Left lobe of liver (tissue), 2 donors: ENCODE measurements around the gene PTGER1. TPM values are rescaled to one million over a fixed set of nuclear protein-coding genes. Genes with fewer than 3 reads are reported as not detected.

Experiments
- ATAC-seq: fragments of 200-7000 bp; cut with Tn5 transposase; one replicate; pipeline ENCODE4 v1.9.1; 2020; ENCODE audit warnings: mild to moderate bottlenecking, moderate library complexity
- DNase-seq: peaks from one replicate; pipeline ENCODE4 v3.0.0-alpha.2; 2020; ENCODE audit warnings: low spot score
- total RNA-seq: library from RNA; stranded (reverse); gene quantifications from one replicate; pipeline ENCODE4 v1.2.1, GENCODE V29; 2021
- donor health status: DM: no; HTN: no; CAD: no; lungs with moderate emphysema.
- donor health status: DM: no; HTN: yes; CAD: no.

The PTGER1 gene
- total RNA-seq, 1 donor from 2014 or later, result 0.13 TPM

DNA sequence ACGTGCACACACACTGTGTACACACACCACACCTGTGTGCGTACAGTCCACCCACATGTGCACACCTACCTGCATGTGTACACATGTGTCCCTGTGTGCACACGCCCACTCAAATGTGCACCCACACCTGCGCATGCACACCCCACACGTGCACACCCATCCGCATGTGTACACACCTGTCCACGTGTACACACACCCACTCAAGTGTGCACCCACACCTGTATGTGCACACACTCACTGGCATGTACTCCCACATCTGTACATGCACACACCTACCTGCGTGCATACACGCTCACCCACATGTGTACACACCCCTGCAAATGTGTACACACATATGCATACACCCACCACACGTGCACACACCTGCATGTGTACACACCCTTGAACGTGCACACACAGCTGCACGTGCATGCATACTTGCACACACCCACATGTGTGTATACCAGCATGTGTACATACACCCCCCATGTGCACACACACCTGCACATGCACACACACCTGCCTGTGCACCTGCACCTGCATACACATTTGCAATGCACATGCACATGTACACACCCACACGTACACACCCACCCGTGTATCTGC lies 31.4 kb downstream of the PTGER1 start:
- ATAC-seq (no peak), DNase-seq (no peak)

DNA sequence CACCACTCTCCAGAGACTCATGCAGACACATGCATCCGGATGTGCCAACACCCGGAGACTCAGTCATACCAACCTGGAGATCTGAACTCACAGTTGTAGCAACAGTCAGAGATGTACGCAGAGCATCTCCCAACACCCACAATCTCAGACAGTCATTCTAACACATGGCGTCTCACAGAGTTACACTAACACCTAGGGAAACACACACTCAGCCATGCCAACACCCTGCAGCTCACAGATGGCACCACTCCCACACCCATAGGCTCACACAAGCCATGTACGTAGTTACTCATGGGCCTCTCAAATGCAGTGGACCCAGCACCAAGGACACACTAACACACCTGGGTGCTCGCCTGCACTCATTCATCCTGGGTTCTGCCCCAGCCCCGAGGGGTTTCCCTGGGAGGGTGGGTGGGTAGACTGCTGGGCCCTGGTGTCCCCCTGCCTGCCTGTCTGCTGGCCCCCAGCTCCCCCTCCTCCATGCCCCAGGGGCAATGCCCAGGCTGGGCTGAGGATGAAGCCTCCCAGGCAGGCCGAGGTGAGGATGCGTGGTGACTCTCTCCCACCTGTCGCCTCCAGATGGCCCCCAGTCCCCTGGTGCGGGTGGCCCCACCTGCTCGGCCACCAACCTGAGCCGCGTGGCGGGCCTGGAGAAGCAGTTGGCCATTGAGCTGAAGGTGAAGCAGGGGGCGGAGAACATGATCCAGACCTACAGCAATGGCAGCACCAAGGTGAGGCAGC lies 32.1 kb downstream of the PTGER1 start:
- no peak for DNase-seq
- ATAC-seq, result no peak

GRCh38 chr19:14441041-14441938 lies 33.9 kb downstream of the PTGER1 start:
- no peak for DNase-seq
- ATAC-seq, result no peak

- peak; percentile 75 for ATAC-seq
- peak; percentile 73 for DNase-seq
These were observed 35.1 kb downstream of the PTGER1 start for GRCh38 chr19:14440049-14440448.

DNA sequence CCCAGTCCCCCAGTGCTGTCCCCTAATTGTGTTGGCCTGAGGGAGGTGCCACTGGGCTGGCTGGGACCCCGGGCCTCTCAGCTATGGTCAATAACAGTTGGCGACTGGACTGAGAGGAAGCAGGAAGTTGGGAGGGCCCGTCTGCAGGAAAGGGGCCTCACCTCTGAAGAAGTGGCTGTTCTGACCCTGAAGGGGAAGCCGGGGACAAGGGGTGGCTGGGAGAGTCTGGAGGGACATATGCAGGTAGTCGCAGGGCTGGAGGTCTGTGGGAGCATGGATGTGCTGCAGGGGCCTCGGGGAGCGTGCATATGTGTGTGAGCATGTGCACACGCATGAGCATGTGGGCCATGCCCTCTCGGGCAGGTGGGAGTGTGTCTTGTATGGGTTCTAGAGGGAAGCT lies 36.1 kb downstream of the PTGER1 start:
- no peak for ATAC-seq
- no peak for DNase-seq

DNA sequence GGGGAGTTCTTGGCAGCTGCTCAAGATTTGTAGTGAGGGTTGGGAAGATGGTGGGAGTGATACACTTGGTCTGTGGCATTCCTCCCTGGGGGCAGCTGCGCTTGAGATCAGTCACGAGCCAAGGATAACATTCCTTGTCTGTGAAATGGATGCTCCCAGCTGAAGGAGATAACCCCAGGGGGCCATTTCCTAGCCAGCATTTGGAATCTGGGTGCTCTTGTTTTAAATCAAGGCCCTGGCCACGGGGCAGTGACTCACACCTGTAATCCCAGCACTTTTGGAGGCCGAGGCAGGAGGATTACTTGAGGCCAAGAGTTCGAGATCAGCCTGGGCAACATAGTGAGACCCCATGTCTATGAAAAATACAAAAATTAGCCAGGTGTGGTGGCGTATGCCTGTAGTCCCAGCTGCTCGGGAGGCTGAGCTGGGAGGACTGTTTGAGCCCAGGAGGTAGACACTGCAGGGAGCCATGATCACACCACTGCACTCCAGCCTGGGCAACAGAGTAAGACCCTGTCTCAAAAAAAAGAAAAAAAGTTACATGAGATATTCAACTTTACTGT lies 37.5 kb downstream of the PTGER1 start:
- no peak for ATAC-seq

DNA sequence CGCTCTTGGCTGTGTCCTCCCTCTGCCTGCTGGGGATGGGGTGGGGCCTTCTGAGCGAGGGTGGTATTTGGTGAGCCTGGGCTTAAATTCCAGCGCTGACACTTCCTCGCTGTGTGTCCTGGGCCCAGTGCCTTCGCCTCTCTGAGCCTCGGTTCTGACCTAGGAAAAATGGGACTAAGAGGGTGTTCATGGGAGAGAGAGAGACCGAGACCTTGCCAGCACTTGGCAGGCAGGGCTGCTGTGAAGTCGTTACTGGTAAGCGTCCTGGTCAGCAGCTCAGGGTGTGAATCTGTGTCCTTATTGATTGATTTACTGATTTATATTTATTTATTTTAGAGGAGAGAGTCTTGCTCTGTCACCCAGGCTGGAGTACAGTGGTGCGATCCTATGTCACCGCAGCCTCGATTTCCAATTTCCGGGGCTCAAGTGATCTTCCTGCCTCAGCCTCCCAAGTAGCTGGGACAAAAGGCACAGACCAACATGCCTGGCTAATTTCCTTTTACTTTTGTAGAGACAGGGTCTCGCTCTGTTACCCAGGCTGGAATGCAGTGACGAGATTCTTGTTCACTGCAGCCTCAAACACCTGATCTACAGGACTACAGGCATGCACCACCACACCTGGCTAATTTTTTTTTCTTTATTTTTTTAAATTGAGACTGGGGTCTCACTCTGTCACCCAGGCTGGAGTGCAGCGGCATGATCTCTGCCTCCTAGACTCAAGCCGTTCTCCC lies 39.7 kb downstream of the PTGER1 start:
- ATAC-seq (no peak), DNase-seq (no peak)

More for the DNA sequence above, 37.5 kb downstream of the PTGER1 start:
- DNase-seq, result no peak

GRCh38 chr19:14434543-14435319 lies 40.4 kb downstream of the PTGER1 start:
- ATAC-seq (peak; percentile 54), DNase-seq (no peak)

DNA sequence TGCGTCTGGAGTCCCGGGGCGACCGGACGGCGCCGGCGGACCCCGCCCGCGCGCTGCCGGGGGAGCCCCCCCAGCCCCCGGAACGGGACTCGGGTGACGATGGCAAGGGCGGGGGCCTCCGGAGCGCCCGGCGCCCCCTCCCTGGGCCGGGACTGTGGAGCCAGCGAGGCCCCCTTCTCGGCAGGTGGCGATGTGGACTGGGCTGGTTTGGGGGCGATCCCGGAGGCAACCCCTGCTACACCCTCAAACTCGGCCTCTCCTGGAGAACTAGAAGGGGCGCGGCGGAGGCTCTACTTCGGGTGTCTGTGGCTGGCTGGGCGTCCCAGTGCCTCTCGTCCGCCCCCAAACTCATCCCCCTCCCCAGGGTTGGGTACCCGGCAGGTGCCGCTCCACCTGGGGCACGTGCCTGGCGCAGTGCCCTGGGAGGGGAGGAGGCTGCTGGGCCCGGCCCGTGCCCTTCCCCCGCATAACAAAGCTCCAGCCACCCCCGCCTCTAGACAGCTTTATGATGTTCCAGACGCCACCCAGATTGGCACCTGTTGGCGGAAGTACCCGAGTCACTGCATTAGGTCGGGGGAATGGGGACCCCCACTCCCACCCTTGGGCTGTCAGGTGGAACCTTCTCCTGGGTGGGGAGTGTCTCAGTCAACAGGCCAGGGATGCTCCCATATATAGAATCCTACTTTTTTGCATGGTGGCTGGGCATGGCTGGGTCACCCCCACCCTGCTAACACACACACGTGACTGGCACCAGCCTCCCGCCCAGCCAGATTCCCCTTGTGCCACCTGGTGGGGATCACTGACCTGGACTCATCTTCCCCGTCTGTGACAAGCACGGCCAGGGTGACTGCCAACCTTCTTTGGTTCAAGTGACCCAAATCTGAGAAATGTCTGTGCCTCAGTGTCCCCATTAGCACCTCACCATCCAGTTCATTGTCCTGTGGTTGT lies 41.3 kb downstream of the PTGER1 start:
- DNase-seq, result no peak
- peak; percentile 7 for ATAC-seq

GRCh38 chr19:14432791-14433553 lies 42.2 kb downstream of the PTGER1 start, which contains the start of gene PKN1:
PKN1 (plus strand) TSS chr19:14433306; CDS start chr19:14433522, 216 bp downstream.
- no peak for DNase-seq
- ATAC-seq, result peak; percentile 79

DNA sequence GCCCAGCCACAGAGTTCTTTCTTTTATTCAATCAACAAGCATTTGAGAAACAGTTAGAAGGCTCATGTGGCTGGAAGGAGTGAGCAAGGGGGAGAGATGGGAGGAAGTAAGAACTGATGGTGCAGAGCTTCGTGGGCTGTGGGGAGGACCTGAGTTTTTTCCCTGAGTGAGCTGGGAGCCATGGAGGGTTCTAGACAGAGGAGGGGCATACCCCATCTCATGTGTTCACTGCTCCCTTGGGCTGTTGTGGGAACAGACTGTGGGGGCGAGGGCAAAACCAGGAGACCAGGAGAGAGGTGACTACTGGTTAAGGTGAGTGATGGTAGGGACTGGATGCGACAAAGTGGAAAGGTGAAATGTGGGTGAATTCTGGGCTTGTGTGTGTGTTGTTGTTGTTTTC lies 44.4 kb downstream of the PTGER1 start:
- ATAC-seq (no peak), DNase-seq (no peak)

DNA sequence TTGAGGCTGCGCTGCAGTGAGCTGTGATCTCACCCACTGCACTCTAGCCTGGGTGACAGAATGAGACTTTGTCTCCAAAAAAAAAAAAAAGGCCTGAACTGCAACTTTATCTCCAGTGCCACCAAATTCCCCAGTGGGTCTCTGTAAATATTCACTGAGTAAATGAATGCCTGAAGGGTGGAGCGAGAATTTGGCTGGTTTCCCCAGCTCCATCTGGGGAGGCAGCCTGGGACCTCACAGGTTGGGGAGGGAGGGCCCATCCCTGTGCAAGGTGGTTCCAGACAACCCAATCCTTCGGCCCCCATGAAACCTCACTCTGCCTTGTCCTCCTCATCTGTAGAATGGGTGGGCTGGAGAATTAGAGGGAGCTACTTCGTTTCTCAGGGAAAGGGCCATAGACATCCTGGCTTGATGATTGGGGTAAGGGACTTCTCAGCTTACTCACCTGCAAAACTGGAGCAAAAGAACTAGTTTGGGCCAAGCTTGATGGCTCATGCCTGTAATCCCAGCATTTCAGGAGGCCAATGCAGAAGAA lies 46.2 kb downstream of the PTGER1 start:
- ATAC-seq, result no peak

DNA sequence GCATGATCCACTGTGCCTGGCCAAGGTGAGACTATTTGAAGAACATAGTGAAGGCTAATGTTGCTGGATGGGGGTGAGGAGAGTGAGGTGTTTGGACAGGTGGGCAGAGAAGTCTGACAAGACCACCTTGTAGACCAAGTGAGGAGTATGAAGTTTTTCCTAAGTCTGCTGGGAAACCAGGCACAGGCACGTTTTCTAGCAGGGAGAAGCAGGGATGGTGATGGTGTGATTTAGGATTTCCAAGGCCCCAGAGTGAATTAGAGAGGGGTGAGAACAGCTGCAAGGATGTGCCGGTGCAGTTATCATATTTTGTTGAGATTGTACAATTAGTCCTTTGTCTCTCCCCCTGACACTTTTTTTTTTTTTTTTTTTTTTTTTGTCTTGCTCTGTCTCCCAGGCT lies 47.7 kb downstream of the PTGER1 start:
- no peak for DNase-seq
- ATAC-seq, result no peak

More for the DNA sequence above, 46.2 kb downstream of the PTGER1 start:
- no peak for DNase-seq

GRCh38 chr19:14425696-14426138 lies 49.4 kb downstream of the PTGER1 start:
- ATAC-seq, result no peak
- no peak for DNase-seq
